Glutamatergic neuron (in vitro differentiated cells): Measurements from ENCODE around the gene PHLDB1. TPM values are rescaled to one million over a fixed set of nuclear protein-coding genes. Genes with fewer than 3 reads are reported as not detected.
A peak's percentile ranks its signal among the peaks of the same experiment; 100 is the strongest.

ENCODE experiments used
- DNase-seq: peaks from one replicate; pipeline ENCODE4 v3.0.0; 2022
- H3K27ac Mint-ChIP-seq: one replicate; pipeline ENCODE4 v1.8.0; 2020; ENCODE audit warnings: mild to moderate bottlenecking, mixed read lengths, inconsistent platforms; ENCODE audit not compliant: unreplicated experiment
- H3K27me3 Mint-ChIP-seq: one replicate; pipeline ENCODE4 v1.8.0; 2020; ENCODE audit warnings: mild to moderate bottlenecking, moderate library complexity, mixed read lengths, inconsistent platforms; ENCODE audit not compliant: unreplicated experiment
- H3K36me3 Mint-ChIP-seq: one replicate; pipeline ENCODE4 v1.8.0; 2020; ENCODE audit warnings: mild to moderate bottlenecking, mixed read lengths, inconsistent platforms; ENCODE audit not compliant: unreplicated experiment
- H3K4me1 Mint-ChIP-seq: one replicate; pipeline ENCODE4 v1.8.0; 2020; ENCODE audit warnings: mild to moderate bottlenecking, low read depth, mixed read lengths, inconsistent platforms; ENCODE audit not compliant: unreplicated experiment
- H3K4me3 Mint-ChIP-seq: one replicate; pipeline ENCODE4 v1.8.0; 2020; ENCODE audit warnings: mild to moderate bottlenecking, mixed read lengths, inconsistent platforms; ENCODE audit not compliant: unreplicated experiment
- H3K9me3 Mint-ChIP-seq: one replicate; pipeline ENCODE4 v1.8.0; 2020; ENCODE audit warnings: mild to moderate bottlenecking, moderate library complexity, mixed read lengths, inconsistent platforms; ENCODE audit not compliant: unreplicated experiment
- total RNA-seq: library from RNA; stranded (reverse); fragmentation: NEBNext Ultra II Directional; extraction: Animal tissue kit (Norgen Biotek cat#: 25700); gene quantifications from one replicate; pipeline ENCODE4 v1.2.1, GENCODE V29; 2021; ENCODE audit not compliant: unreplicated experiment
- TF ChIP-seq, protein P1 (sequence below): fragments of 200-600 bp; sonication (generic); IDR thresholded peaks from one replicate; pipeline ENCODE4 v1.5.0; 2021; ENCODE audit not compliant: partially characterized antibody, unreplicated experiment

Gene PHLDB1
- total RNA-seq, 1 donor from 2014 or later: 78.4 TPM

DNA sequence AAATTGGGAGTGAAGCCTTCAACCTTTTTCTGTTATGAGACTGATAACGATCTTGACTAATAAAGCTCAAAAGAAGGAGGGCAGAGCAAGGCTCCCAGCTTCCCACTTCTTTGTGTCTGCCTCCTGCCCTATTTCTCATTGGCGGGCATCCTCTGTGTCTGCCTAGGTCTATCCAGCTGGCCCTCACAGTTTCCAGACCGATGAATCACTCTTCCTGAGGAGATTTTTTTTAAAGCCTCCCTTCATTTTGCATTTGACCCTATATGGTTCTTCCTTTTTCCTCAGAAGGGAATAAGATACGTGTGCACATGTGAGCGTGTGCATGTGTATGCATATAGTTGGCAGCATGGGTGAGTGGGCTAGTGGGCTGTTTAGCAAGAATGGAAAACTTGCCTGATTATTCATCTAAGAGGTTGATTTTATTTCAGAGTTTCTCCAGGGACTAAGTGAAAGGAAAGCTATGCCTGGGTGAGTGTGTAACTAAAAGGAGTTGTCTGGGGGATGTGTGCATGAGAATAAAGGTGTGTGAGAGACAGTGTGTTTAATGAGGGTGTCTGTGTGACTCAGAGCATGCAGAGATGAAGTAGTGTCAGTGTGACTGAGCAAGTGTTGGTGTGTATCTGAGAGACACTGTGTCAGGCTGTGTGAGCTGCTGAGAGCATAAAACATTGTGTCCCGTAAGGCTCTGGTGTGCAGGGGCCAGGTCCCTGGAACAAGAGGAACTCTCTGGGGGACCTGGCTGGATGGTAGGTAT lies 12.2 kb downstream of the PHLDB1 start:
- peak overlapping the region; percentile 32 for H3K4me3 Mint-ChIP-seq
- TF ChIP-seq, protein P1, sequence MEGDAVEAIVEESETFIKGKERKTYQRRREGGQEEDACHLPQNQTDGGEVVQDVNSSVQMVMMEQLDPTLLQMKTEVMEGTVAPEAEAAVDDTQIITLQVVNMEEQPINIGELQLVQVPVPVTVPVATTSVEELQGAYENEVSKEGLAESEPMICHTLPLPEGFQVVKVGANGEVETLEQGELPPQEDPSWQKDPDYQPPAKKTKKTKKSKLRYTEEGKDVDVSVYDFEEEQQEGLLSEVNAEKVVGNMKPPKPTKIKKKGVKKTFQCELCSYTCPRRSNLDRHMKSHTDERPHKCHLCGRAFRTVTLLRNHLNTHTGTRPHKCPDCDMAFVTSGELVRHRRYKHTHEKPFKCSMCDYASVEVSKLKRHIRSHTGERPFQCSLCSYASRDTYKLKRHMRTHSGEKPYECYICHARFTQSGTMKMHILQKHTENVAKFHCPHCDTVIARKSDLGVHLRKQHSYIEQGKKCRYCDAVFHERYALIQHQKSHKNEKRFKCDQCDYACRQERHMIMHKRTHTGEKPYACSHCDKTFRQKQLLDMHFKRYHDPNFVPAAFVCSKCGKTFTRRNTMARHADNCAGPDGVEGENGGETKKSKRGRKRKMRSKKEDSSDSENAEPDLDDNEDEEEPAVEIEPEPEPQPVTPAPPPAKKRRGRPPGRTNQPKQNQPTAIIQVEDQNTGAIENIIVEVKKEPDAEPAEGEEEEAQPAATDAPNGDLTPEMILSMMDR: no peak
- DNase-seq: no peak
- H3K27ac Mint-ChIP-seq: peak overlapping the region; percentile 3
- no peaks in the 10 kb centered on the region for H3K36me3 Mint-ChIP-seq
- H3K4me1 Mint-ChIP-seq: peaks cover 10% of the 10 kb centered on the region
- no peaks in the 10 kb centered on the region for H3K9me3 Mint-ChIP-seq
- peaks cover 12% of the 10 kb centered on the region for H3K27me3 Mint-ChIP-seq

DNA sequence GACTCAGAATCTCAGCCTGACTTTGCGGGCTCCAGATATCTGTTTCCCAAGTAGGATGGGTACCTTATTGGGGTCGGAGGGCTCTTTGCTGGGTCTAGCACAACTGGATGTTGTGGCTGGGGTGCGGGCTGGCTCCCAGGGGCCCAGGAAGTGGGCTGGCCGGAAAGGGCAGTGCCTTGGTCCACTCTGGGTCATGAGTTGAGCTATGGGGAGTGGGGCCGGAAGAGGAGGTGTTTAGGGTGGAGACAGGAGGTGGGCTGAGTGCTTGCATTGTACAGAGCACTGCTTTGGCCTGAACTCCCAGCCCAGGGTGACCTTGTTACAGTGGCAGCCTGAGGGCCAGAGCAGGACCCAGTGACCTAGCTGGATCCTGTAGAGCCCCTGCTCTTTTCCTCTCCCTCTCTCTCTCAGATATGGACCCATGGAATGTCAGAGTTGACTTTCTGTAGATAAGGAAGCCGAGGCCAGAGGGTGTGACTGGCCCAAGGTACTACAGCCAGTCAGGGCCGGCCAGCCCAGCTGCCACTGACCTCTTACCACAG lies 13.2 kb downstream of the PHLDB1 start:
- peak; percentile 10 for DNase-seq
- Mint-ChIP-seq H3K4me3 (peak overlapping the region; percentile 89), H3K27me3 (peaks cover 12% of the 10 kb centered on the region), H3K4me1 (peaks cover 10% of the 10 kb centered on the region), H3K9me3 (no peaks in the 10 kb centered on the region), H3K36me3 (no peaks in the 10 kb centered on the region), H3K27ac (peak overlapping the region; percentile 90)
- TF ChIP-seq, protein P1: no peak

DNA sequence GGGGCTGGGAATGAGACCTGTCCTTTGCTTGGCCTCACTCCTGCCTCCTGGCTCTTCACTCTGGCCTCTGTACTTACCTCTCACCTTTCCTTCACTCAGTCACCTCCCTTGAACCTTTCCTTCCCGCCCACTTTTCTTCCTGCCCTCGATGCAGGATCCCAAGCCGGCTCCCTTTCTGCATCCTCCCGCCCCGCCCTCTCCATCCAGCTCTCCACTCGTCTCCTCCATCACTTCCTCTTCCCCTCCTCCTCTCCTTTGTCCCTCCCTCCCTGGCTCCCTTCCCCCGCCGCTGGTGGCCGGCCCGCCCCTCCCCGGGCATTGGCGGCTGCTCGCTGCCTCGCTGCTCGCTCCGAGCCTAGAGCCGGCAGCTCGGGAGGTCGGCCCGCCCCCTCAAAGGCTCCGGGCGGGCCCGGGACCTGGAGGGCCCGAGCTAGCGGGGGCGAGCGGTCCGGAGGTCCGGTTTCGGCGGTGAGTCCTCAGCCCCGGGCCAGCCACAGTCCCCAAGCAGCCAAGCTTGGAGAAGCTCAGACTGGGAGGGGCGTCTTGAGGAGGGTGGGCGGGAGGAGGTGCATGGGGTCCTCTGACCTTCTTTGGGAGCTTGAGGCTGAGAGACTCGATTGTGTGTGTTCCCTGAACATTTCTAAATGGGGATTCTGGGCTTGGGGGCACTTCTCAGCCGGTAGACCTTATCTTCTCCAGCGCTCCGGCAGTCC lies 13.8 kb downstream of the PHLDB1 start:
- Mint-ChIP-seq H3K9me3 (no peaks in the 10 kb centered on the region), H3K36me3 (no peaks in the 10 kb centered on the region), H3K27ac (peak overlapping the region; percentile 90), H3K27me3 (peaks cover 10% of the 10 kb centered on the region), H3K4me1 (peaks cover 6% of the 10 kb centered on the region), H3K4me3 (peak overlapping the region; percentile 93)
- TF ChIP-seq, protein P1: no peak
- DNase-seq: peak; percentile 91

DNA sequence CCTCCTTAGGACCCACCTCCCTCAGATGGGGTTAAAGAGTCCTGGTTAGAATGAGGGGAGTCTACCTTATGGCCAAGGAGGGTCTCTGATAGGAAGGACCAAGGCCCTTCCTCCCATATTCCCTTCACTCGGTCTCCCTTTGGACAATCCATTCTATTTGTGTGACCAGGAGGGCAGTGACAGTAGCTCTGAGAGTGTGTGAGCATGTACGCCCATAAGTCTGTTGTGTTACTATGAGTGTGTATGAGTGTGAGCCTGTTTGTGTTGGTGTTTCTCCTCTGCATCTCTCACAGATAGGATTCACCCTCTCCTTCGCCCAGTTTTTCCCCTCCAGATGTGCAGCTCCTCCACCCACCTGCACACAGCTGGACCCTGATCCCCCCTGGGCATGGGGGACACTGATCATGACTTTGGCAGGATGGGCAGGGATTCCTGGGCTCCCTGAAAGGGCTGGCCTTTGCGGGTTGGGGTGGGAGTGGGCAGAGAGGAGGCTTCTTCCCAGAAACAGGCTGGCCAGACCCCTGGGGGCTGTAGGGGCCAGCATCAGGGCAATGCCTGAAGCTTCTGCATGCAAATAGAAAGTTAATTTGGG lies 14.5 kb downstream of the PHLDB1 start:
- H3K4me1 Mint-ChIP-seq: peaks cover 6% of the 10 kb centered on the region
- no peaks in the 10 kb centered on the region for H3K9me3 Mint-ChIP-seq

More for the DNA sequence above, 14.5 kb downstream of the PHLDB1 start:
- Mint-ChIP-seq H3K27me3 (peaks cover 8% of the 10 kb centered on the region), H3K4me3 (peak overlapping the region; percentile 93), H3K36me3 (no peaks in the 10 kb centered on the region), H3K27ac (peak overlapping the region; percentile 75)
- DNase-seq: peak; percentile 22
- TF ChIP-seq, protein P1: no peak
